Neural cell (in vitro differentiated cells): ENCODE measurements around the gene NANP. TPM values are rescaled to one million over a fixed set of nuclear protein-coding genes. Genes with fewer than 3 reads are reported as not detected.
"Not testable (repeated sequence)": the region's sequence is repeated elsewhere in the genome, so short reads cannot be mapped to it uniquely, and the experiment has no call there.

Experiments
- H2AFZ ChIP-seq: fragments of 200-600, 300-800 bp; sonication (generic), shearing (Covaris generic); 2 replicates; pipeline ENCODE4 v1.6.0; 2014; ENCODE audit warnings: low read depth, mild to moderate bottlenecking, antibody characterized with exemption, low read length, moderate library complexity
- H3F3A ChIP-seq: fragments of 200-600 bp; shearing (Covaris generic); 2 replicates; pipeline ENCODE4 v1.6.1; 2016; ENCODE audit warnings: mild to moderate bottlenecking, moderate library complexity, mixed read lengths, antibody characterized with exemption, low read length; ENCODE audit not compliant: insufficient read depth, poor library complexity, severe bottlenecking
- H3K27ac ChIP-seq: fragments of 200-600, 300-800 bp; sonication (generic), shearing (Covaris generic); 2 replicates; pipeline ENCODE4 v1.5.1; 2014; ENCODE audit warnings: mild to moderate bottlenecking, low read length, moderate library complexity
- H3K27me3 ChIP-seq: fragments of 300-800, 200-600 bp; sonication (generic), shearing (Covaris generic); 2 replicates; pipeline ENCODE4 v1.6.0; 2014; ENCODE audit warnings: mild to moderate bottlenecking, low read depth, low read length, moderate library complexity; ENCODE audit not compliant: insufficient read depth
- H3K36me3 ChIP-seq: fragments of 300-800, 200-600 bp; sonication (generic), shearing (Covaris generic); 2 replicates; pipeline ENCODE4 v1.5.1; 2014; ENCODE audit warnings: mild to moderate bottlenecking, antibody characterized with exemption, low read length, moderate library complexity; ENCODE audit not compliant: insufficient read depth
- H3K4me2 ChIP-seq: fragments of 300-800, 200-600 bp; sonication (generic), shearing (Covaris generic); 2 replicates; pipeline ENCODE4 v1.6.0; 2014; ENCODE audit warnings: mild to moderate bottlenecking, low read length
- H3K4me3 ChIP-seq: fragments of 300-800, 200-600 bp; sonication (generic), shearing (Covaris generic); 2 replicates; pipeline ENCODE4 v1.5.1; 2014; ENCODE audit warnings: mild to moderate bottlenecking, low read length, moderate library complexity
- H3K79me2 ChIP-seq: fragments of 200-600 bp; shearing (Covaris generic); replicated peaks from 2 replicates; pipeline ENCODE4 v1.6.0; 2014; ENCODE audit warnings: mild to moderate bottlenecking, low read length, moderate library complexity; ENCODE audit not compliant: insufficient read depth
- H3K9ac ChIP-seq: fragments of 300-800, 200-600 bp; sonication (generic), shearing (Covaris generic); 2 replicates; pipeline ENCODE4 v1.6.1; 2016; ENCODE audit warnings: mild to moderate bottlenecking, low read length, mixed read lengths
- H3K9me2 ChIP-seq: fragments of 200-600 bp; shearing (Covaris generic); 2 replicates; pipeline ENCODE4 v1.6.1; 2016; ENCODE audit warnings: mild to moderate bottlenecking, low read length, mixed read lengths; ENCODE audit not compliant: insufficient read depth
- H3K9me3 ChIP-seq: fragments of 200-600, 300-800 bp; sonication (generic), shearing (Covaris generic); 2 replicates; pipeline ENCODE4 v1.6.1; 2016; ENCODE audit warnings: mild to moderate bottlenecking, mixed run types, low read length, moderate library complexity, mixed read lengths
- H4K20me1 ChIP-seq: fragments of 200-600 bp; shearing (Covaris generic); 2 replicates; pipeline ENCODE4 v1.6.1; 2016; ENCODE audit warnings: mild to moderate bottlenecking, mixed run types; ENCODE audit not compliant: insufficient read depth
- EP300 ChIP-seq: fragments of 450-650 bp; conservative IDR thresholded peaks from 2 replicates; pipeline ENCODE4 v1.6.1; 2014; ENCODE audit warnings: antibody characterized with exemption, mild to moderate bottlenecking, moderate library complexity; ENCODE audit not compliant: poor library complexity, severe bottlenecking
- EZH2 ChIP-seq: fragments of 200-600, 300-800 bp; shearing (Covaris generic), sonication (generic); IDR thresholded peaks from 2 replicates; pipeline ENCODE4 v1.6.1; 2014; ENCODE audit warnings: antibody characterized with exemption, low read length, borderline replicate concordance, mild to moderate bottlenecking; ENCODE audit not compliant: insufficient read depth, poor library complexity, severe bottlenecking
- MXI1 ChIP-seq: fragments of 450-650 bp; conservative IDR thresholded peaks from 2 replicates; pipeline ENCODE4 v1.6.1; 2014; ENCODE audit warnings: antibody characterized with exemption, mild to moderate bottlenecking; ENCODE audit not compliant: poor library complexity, severe bottlenecking
- POLR2AphosphoS5 ChIP-seq: IDR thresholded peaks from 2 replicates; pipeline ENCODE4 v1.6.1; 2012
- SMC3 ChIP-seq: fragments of 450-650 bp; conservative IDR thresholded peaks from 2 replicates; pipeline ENCODE4 v1.6.1; 2014; ENCODE audit warnings: antibody characterized with exemption, mild to moderate bottlenecking, moderate library complexity; ENCODE audit not compliant: poor library complexity
- TAF1 ChIP-seq: IDR thresholded peaks from 2 replicates; pipeline ENCODE4 v1.6.1; 2012; ENCODE audit warnings: low read depth
- polyA plus RNA-seq: library from polyadenylated mRNA; depleted of rRNA; stranded (reverse); fragments of >200 nt; gene quantifications from 2 replicates; pipeline ENCODE4 v1.2.3, GENCODE V29; 2014
- TF ChIP-seq, protein P1 (sequence below): IDR thresholded peaks from 2 replicates; pipeline ENCODE4 v1.6.1; 2012; ENCODE audit warnings: borderline replicate concordance

The NANP gene
- polyA plus RNA-seq, 1 donor from 2014 or later, result 4.1 TPM

DNA sequence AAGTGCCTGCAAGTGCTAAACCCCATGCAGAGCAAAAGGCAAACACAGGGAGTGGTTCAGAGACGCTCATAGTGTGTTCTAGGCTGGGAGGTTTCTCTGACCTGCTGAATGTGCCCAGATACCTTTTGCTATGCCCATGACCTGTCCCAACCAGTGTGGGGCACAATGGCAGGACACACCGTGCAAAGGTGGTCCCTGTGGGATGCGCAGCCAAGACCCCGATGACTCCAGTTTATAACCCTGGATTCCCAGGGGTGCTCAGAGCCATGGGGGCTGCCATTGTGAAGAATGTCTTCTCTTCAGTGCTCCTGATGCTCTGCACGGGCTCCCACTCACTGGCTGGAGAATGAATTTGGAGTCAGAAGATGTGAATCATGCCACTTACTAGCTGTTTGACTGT lies 36.3 kb downstream of the NANP start:
- Histone ChIP-seq H3K27me3 (no peaks in the 10 kb centered on the region), H3F3A (no peaks in the 10 kb centered on the region), H4K20me1 (no peaks in the 10 kb centered on the region), H3K9me2 (no peaks in the 10 kb centered on the region), H3K36me3 (no peaks in the 10 kb centered on the region), H3K9me3 (no peaks in the 10 kb centered on the region), H3K79me2 (peaks cover 18% of the 10 kb centered on the region), H2AFZ (no peak overlapping the region), H3K9ac (no peak overlapping the region), H3K4me3 (no peak overlapping the region), H3K4me2 (no peak overlapping the region), H3K27ac (no peak overlapping the region)
- TF ChIP-seq EZH2, result no peak

DNA sequence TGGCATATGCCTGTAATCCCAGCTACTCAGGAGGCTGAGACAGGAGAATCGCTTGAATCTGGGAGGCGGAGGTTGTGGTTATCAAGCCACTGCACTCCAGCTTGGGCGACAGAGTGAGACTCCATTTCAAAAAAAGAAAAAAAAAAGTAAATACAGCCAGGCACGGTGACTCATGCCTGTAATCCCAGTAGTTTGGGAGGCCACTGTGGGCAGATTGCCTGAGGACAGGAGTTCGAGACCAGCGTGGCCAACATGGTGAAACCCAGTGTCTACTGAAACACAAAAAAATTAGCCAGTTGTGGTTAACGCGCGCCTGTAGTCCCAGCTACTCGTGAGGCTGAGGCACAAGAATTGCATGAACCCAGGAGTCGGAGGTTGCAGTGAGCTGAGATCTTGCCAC lies 36.9 kb downstream of the NANP start:
- H4K20me1 ChIP-seq, result no peaks in the 10 kb centered on the region
- H3K27me3 ChIP-seq, result no peaks in the 10 kb centered on the region
- H3K36me3 ChIP-seq, result no peaks in the 10 kb centered on the region
- no peak overlapping the region for H2AFZ ChIP-seq
- no peak overlapping the region for H3K4me3 ChIP-seq
- no peaks in the 10 kb centered on the region for H3K9me2 ChIP-seq
- no peak overlapping the region for H3K9ac ChIP-seq
- H3K9me3 ChIP-seq, result no peaks in the 10 kb centered on the region
- H3K4me2 ChIP-seq, result no peak overlapping the region
- no peak for TF ChIP-seq MXI1
- TF ChIP-seq POLR2AphosphoS5, result no peak
- TF ChIP-seq, protein P1, sequence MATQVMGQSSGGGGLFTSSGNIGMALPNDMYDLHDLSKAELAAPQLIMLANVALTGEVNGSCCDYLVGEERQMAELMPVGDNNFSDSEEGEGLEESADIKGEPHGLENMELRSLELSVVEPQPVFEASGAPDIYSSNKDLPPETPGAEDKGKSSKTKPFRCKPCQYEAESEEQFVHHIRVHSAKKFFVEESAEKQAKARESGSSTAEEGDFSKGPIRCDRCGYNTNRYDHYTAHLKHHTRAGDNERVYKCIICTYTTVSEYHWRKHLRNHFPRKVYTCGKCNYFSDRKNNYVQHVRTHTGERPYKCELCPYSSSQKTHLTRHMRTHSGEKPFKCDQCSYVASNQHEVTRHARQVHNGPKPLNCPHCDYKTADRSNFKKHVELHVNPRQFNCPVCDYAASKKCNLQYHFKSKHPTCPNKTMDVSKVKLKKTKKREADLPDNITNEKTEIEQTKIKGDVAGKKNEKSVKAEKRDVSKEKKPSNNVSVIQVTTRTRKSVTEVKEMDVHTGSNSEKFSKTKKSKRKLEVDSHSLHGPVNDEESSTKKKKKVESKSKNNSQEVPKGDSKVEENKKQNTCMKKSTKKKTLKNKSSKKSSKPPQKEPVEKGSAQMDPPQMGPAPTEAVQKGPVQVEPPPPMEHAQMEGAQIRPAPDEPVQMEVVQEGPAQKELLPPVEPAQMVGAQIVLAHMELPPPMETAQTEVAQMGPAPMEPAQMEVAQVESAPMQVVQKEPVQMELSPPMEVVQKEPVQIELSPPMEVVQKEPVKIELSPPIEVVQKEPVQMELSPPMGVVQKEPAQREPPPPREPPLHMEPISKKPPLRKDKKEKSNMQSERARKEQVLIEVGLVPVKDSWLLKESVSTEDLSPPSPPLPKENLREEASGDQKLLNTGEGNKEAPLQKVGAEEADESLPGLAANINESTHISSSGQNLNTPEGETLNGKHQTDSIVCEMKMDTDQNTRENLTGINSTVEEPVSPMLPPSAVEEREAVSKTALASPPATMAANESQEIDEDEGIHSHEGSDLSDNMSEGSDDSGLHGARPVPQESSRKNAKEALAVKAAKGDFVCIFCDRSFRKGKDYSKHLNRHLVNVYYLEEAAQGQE, result no peak
- peaks cover 24% of the 10 kb centered on the region for H3K79me2 ChIP-seq
- no peak overlapping the region for H3K27ac ChIP-seq
- no peaks in the 10 kb centered on the region for H3F3A ChIP-seq

DNA sequence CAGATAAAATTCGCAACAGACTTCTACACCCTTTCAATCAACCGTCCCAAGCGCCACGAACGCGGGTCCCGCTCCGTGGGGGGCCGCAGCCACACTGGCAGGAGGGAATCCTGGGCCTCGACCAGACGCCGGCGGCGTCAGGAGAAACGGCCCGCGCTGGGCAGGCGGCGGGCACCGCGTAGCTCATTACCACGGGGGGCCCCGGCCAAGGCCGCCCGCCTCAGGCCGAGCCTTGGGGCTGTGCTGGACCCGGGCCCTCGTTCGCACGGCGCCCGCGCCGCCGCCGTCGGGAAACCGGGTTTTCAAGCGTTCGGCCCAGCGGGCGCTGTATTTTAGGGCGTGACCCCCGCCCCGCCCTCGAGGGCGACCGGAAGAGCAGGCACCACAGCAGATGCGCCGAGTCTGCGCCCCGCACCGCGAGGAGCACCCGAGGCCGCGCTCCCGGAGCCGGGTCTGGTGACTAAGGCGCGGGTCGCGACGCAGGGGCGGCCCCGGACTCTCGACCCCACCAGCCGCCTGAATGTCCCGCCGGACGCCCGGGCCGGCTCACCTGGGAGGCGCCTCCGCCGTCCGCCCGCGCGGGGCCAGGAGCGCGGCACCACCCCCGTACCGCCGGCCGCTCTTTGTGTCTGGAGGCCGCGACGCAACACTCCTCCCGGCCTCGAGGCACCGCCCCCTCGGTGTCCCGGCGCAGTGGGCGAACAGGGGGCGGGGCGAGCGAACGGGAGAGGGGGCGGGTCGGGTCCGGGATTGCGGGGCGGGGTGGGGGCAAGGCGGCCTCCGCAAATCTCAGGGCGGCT lies 38.7 kb downstream of the NANP start, which contains the start of gene NINL:
Gene NINL, minus strand, starts transcription at position 627 of the 800 bp plus-strand sequence. CDS start 58,944 bp downstream, outside the sequence.
- Histone ChIP-seq H4K20me1 (no peaks in the 10 kb centered on the region), H3K9me2 (no peaks in the 10 kb centered on the region), H3F3A (no peaks in the 10 kb centered on the region), H3K79me2 (peaks cover 38% of the 10 kb centered on the region), H2AFZ (peak within 1 kb of the TSS; percentile 91), H3K4me2 (peak within 1 kb of the TSS; percentile 86), H3K27me3 (no peaks in the 10 kb centered on the region), H3K9me3 (no peaks in the 10 kb centered on the region), H3K9ac (peak within 1 kb of the TSS; percentile 83), H3K4me3 (peak within 1 kb of the TSS; percentile 85), H3K36me3 (no peaks in the 10 kb centered on the region), H3K27ac (peak within 1 kb of the TSS; percentile 51)
- TF ChIP-seq EP300 (peak; percentile 29), TAF1 (no peak), POLR2AphosphoS5 (peak; percentile 79), SMC3 (no peak)
- TF ChIP-seq, protein P1, result peak; percentile 19

DNA sequence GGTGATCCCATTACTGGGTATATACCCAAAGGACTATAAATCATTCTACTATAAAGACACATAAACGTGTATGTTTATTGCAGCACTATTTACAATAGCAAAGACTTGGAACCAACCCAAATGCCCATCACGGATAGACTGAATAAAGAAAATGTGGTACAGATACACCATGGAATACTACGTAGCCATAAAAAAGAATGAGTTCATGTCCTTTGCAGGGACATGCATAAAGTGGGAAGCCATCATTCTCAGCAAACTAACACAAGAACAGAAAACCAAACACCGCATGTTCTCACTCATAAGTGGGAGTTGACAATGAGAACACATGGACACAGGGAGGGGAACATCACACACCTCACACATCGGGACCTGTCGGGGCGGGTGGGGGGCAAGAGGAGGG lies 40.2 kb downstream of the NANP start:
- not testable (repeated sequence) for H3K27me3 ChIP-seq, H4K20me1 ChIP-seq, H3K27ac ChIP-seq, H3K4me2 ChIP-seq, H2AFZ ChIP-seq, H3K9me3 ChIP-seq, H3K9ac ChIP-seq, H3K9me2 ChIP-seq, H3F3A ChIP-seq, H3K36me3 ChIP-seq
- H3K4me3 ChIP-seq, result peak overlapping the region; percentile 85
- peaks cover 53% of the 10 kb centered on the region for H3K79me2 ChIP-seq
